Fibroblast of gingiva (primary cell): ENCODE data around the gene MYO5C.

Experiments
- DNase-seq: peaks from one replicate; pipeline ENCODE4 v3.0.0-alpha.2; 2011; ENCODE audit warnings: low read depth

The MYO5C gene

GRCh38 chr15:52295421-52296001, at the start of gene MYO5C:
Gene MYO5C (minus strand): TSS chr15:52295804. CDS start chr15:52295636, 168 bp downstream.
- DNase-seq: no peak

GRCh38 chr15:52344592-52344991, 49.0 kb upstream of the MYO5C start:
- DNase-seq: no peak

- DNase-seq: peak; percentile 48
These were observed 48.2 kb upstream of the MYO5C start for GRCh38 chr15:52343831-52344230.

GRCh38 chr15:52340093-52340492, 44.5 kb upstream of the MYO5C start:
- DNase-seq: no peak

GRCh38 chr15:52338891-52339290, 43.3 kb upstream of the MYO5C start:
- DNase-seq: no peak

GRCh38 chr15:52338058-52338457, 42.5 kb upstream of the MYO5C start:
- no peak for DNase-seq

DNA sequence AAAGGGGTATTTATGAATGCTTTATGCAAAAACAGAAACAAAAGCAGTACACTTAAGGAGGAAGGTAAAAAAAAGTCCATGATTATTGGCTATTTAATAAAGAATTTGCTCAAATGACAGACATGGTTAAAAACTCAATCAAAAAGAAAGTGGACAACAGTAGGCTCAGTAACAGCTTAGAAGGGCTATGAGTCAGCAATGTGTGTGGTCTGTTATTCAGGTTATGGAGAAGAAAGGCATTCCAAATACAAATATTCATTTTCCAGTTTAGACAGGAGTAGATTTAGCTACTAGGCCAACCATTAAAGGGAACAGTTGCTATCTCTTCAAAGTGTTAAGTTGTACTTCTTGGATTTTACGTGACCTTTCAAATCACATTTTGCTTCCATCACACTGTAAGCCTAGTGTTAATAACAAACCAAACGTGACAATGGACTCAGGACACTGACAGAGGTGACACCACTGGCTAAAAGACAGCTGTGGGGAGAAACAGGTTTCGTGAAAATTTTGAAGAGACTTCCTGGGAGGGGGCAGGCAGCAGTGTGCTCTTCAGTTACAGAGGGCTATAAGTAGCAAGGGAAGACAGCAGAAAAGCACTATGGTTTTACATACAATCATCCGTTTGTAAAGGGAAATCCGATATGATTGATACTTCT, 41.7 kb upstream of the MYO5C start:
- DNase-seq: no peak

DNA sequence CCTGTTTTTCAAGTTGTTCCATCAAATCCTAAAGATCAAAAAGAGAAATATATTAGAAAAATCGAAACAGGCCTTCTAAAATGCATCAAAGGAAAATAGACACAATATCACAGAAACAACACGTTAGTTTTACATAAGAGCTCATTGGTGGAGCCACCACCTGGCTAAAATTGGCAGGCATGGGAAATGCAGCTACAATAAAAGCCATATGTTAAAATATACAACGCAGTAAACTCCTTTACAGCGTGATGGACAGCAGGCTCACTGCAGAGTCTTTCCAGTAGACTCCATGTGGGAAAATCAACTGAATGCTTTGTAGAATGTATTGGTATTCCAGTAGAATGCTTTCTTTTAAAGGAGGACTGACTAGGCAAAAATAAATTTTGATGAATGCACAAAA, 40.9 kb upstream of the MYO5C start:
- DNase-seq: no peak

- no peak for DNase-seq
These were observed 39.0 kb upstream of the MYO5C start for GRCh38 chr15:52334491-52335160.

DNA sequence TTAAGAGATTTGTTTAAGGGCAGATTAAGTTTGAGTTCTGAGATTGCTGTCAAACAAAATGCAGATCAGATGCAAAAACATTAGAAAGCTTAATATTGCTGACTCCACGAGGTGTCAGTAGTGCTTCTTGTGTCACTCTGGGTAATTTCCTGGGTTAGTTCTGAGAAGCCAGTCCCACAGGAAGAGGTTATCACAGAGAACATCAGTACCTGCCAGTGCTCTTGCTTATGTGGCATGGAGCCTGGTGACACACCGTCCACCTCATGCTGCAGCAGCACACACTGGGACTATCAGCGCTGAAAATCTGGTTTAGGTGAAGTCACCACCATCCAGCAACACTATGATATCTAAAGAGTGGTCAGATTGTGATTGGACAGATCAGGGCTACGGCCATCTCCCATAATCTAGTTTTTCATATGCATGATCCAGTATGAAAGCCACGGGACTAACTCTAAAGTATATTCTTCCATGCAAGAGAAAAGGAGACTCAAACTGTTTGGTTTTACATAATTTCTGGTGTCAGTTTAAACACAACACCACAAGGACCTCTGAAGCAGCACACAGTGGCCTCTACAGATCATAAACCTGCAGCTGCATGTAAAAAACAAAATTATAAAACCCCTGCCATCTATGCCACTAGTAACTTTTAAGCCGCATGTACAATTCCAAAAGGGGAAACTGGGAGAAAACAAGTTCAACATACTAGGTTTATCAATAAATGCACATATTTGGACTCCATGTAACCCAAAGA, 36.1 kb upstream of the MYO5C start:
- DNase-seq: peak; percentile 41

DNA sequence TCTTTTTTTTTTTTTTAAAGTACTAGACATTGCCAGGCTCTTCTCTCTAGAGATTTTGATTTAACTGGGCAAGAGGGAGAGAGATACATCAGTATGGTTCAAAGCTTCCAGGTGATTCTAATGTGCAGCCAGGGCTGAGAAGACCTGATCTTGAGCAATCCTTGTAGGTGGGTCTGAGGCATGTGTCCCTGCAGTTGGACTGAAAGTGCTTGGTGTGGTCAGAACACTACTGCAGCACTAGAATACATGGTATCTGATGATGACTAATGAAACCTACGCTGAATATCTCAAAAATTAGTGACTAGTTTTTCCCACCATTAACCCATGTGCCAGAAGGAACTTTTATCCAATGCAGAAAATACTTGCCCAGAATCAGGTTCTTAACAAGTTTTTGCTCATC, 34.4 kb upstream of the MYO5C start:
- no peak for DNase-seq

DNA sequence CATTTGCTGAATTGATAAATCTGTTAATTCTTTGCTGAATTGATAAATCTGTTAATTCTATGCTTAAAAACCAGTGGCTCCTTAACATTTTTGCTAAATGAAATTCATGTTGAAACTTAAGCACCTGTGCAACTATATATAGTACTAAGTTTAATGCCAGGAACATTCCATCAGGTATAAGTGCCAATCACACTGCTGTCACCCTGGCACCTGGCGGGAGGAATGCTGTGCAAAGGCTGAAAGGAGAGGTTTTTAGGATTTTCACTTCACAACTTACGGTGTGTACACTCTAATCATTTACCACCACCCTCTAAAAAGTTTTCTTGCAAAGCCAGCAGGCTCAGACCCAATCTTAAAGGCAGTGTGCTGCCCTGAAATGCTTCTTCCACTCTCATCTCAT, 33.5 kb upstream of the MYO5C start:
- DNase-seq: no peak

- DNase-seq: no peak
These were observed 33.1 kb upstream of the MYO5C start for GRCh38 chr15:52328680-52329079.

GRCh38 chr15:52326756-52327155, 31.2 kb upstream of the MYO5C start:
- DNase-seq: no peak

- no peak for DNase-seq
These were observed 28.5 kb upstream of the MYO5C start for GRCh38 chr15:52324109-52324508.

DNA sequence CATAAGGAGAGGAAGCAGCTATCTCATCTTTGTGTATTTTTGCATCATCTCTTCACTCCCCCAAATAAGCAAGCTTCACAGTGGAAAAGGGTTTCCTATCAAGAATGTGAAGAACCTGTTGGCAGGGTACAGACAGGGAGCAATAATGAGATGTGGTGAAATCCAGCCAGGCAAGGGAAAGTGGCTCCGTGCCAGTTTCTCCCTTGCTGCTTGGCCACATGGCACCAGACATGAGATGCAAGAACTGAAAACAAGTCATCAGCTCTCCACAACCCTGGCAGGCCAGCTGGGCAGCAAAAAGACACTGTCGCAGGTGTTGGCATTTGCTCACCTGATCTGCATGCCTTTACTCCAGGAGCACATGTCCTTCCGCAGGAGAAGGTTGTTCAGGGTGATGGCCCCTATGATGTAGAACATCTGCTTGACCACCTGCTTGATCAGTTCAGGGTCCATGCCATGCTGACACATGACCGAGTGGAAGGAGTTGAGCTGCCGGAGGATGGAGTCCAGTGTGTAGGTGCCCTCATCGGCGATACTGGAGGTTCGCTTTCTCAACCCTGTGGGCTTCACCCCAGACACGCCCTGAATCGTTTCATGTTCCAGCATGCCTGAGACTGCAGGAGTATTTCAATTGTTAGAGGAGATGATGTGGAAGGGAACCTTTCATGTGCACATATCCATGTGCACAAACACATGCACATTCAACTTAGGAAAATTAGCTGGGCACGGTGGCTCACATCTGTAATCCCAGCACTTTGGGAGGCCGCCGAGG, 23.3 kb upstream of the MYO5C start:
- DNase-seq: peak; percentile 25

- DNase-seq: no peak
These were observed 22.1 kb upstream of the MYO5C start for GRCh38 chr15:52317688-52318087.

DNA sequence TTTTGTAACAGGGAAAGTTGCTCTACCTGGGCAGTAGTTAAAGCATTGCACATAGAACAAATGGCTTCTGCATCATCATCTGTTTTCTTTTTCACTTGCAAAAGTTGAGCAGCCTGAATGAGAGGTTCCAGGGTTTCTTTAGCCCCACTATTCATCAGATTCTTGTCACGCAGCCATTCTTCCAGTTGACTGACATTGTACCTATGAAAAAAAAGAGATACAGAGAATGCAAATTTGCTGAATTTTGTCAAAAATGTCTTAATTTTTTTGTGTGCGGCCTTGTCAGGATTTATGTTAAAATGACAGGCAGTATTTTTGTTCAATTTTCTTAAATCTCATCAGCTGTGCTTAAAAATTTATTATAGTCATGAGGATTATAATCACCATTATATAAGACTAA, 21.4 kb upstream of the MYO5C start:
- no peak for DNase-seq

DNA sequence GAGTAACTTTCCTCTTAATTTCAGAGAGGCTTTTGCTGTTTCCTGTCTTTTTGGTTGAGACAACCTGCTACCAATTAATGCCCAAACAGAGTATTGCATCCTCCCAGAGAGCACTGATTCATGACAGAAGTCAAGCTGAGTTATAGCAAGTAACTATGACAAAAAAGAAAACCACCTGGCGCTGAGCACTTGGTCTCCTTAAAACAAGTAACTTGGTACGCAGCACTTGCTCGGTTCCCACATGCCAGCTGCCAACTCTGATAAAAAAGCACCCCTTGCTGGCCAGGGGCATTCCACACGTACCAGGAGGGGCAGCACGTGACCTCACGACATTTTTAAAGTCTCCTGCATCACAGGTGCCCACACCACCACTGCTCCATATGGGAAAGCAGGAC, 13.5 kb upstream of the MYO5C start:
- no peak for DNase-seq

GRCh38 chr15:52308446-52309153, 13.0 kb upstream of the MYO5C start:
- no peak for DNase-seq

DNA sequence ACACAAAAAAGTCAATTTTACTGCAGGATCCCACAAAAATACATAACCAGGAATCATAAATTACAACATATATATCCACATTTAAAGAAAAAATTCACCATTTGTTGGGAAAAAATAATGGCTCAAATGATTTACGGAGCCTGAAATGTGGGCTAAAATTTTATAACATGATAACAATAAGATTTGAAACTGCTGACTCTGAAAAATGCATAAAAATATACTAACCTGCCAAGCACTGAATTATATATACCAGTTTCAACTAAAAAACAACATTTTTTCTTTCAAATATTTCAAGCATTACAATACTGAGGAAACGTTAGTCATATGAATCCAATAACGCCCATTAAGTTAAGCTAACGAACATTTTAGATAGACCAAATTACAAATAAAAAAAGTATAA, 12.2 kb upstream of the MYO5C start:
- no peak for DNase-seq
